IPS-20b (cell line): ENCODE data around the gene ACBD5.
"Not testable (repeated sequence)": the region's sequence is repeated elsewhere in the genome, so short reads cannot be mapped to it uniquely, and the experiment has no call there.

Experiments used
- H3K27ac ChIP-seq: one replicate; pipeline ENCODE4 v1.5.1; 2013; ENCODE audit warnings: low read length
- H3K27me3 ChIP-seq: 2 replicates; pipeline ENCODE4 v1.6.1; 2013; ENCODE audit warnings: mild to moderate bottlenecking, low read length, inconsistent platforms; ENCODE audit not compliant: insufficient read depth
- H3K36me3 ChIP-seq: 2 replicates; pipeline ENCODE4 v1.6.1; 2013; ENCODE audit warnings: low read depth, mild to moderate bottlenecking, inconsistent platforms, low read length, moderate library complexity; ENCODE audit not compliant: insufficient read depth
- H3K4me1 ChIP-seq: 2 replicates; pipeline ENCODE4 v1.6.1; 2013; ENCODE audit warnings: mild to moderate bottlenecking, control low read depth, inconsistent platforms, low read length, moderate library complexity; ENCODE audit not compliant: insufficient read depth
- H3K4me3 ChIP-seq: 2 replicates; pipeline ENCODE4 v1.5.1; 2013; ENCODE audit warnings: mild to moderate bottlenecking, low read length, inconsistent platforms
- H3K9ac ChIP-seq: 2 replicates; pipeline ENCODE4 v1.6.1; 2013; ENCODE audit warnings: low read depth, mild to moderate bottlenecking, inconsistent platforms, low read length, moderate library complexity
- H3K9me3 ChIP-seq: 2 replicates; pipeline ENCODE4 v1.6.1; 2013; ENCODE audit warnings: mild to moderate bottlenecking, low read depth, low read length, inconsistent platforms; ENCODE audit not compliant: insufficient read depth

Gene ACBD5, protein sequence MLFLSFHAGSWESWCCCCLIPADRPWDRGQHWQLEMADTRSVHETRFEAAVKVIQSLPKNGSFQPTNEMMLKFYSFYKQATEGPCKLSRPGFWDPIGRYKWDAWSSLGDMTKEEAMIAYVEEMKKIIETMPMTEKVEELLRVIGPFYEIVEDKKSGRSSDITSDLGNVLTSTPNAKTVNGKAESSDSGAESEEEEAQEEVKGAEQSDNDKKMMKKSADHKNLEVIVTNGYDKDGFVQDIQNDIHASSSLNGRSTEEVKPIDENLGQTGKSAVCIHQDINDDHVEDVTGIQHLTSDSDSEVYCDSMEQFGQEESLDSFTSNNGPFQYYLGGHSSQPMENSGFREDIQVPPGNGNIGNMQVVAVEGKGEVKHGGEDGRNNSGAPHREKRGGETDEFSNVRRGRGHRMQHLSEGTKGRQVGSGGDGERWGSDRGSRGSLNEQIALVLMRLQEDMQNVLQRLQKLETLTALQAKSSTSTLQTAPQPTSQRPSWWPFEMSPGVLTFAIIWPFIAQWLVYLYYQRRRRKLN

DNA sequence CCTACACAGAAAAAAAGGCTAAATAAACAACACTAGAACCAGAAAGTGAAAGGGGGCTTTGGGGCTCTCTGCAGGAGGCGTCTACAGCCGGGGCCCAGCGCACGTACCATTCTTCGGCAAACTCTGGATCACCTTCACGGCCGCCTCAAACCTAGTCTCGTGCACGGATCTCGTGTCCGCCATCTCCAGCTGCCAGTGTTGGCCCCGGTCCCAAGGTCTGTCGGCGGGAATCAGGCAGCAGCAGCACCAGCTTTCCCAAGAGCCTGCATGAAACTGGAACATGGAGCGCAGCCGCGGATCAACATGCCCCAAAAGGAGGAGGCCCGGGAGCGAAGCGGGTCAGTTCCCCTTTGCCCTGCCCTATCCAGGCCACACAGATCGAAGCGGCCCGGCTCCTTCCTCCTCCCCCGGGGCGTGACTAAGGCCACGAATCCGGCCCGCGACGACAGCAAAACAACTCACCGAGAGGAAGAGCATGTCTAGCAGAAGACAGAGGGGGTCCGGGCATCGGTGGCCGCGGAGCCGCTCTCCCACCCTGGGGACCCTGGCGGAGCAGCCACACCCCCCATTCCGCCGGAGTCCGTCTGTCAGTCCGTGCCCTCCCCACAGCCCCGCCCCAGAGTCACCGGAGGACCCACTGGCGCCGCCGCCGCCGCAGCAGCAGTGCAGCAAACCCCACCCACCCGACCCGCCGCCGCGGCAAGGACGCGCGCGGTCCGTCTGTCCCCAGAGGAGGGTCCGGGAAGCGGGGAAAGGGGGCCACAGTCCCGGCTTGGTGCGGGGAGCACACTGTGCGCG is at the start of gene ACBD5:
ACBD5 (minus strand) TSS at position 586 of the 798 bp plus-strand sequence; CDS start at position 477, 109 bp downstream.
- no peaks in the 10 kb centered on the region for H3K27me3 ChIP-seq
- peak within 1 kb of the TSS; percentile 85 for H3K27ac ChIP-seq
- peak within 1 kb of the TSS; percentile 93 for H3K4me3 ChIP-seq
- no peaks in the 10 kb centered on the region for H3K9me3 ChIP-seq
- H3K9ac ChIP-seq, result peak within 1 kb of the TSS; percentile 84; the same call in 1 of the 2 replicates
- peaks cover 6% of the 10 kb centered on the region; the same call in 1 of the 2 replicates for H3K4me1 ChIP-seq
- no peaks in the 10 kb centered on the region for H3K36me3 ChIP-seq

DNA sequence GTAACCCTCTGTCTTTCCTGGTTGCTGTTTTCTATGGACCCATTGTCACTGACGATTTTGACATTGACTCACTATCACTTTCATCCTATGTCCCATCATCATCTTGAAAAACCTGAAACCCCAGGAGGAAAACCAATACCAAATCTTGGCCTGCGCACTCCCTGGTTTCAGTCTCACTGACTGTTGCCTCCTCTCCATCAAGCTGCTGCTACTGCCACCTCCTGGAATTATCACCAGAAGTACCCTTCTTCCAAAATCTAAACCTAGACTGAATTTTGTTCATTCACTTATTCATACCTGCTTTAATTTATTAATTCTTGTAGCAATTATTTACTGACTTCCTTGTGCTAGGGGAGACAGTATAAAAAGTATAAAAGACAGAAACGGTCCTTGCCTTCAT is 44.5 kb upstream of the ACBD5 start:
- no peaks in the 10 kb centered on the region for H3K4me1 ChIP-seq
- no peaks in the 10 kb centered on the region for H3K36me3 ChIP-seq
- no peak overlapping the region for H3K9ac ChIP-seq
- H3K27me3 ChIP-seq, result no peaks in the 10 kb centered on the region
- no peaks in the 10 kb centered on the region for H3K9me3 ChIP-seq
- H3K4me3 ChIP-seq, result no peak overlapping the region
- no peak overlapping the region for H3K27ac ChIP-seq

DNA sequence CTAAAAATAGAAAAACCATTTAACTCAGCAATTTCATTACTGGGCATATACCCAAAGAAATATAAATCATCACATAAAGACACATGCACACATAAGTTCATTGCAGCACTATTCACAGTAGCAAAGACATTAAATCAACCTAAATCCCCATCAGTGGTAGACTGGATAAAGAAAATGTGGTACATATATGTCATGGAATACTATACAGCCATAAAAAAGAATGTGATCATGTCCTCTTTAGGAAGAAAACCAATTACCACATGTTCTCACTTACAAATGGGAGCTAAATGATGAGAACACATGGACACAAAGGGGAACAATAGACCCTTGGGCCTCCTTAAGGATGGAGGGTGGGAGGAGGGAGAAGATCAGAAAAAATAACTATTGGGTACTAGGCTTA is 36.0 kb upstream of the ACBD5 start:
- Histone ChIP-seq H3K27ac (no peak overlapping the region), H3K27me3 (no peaks in the 10 kb centered on the region)

DNA sequence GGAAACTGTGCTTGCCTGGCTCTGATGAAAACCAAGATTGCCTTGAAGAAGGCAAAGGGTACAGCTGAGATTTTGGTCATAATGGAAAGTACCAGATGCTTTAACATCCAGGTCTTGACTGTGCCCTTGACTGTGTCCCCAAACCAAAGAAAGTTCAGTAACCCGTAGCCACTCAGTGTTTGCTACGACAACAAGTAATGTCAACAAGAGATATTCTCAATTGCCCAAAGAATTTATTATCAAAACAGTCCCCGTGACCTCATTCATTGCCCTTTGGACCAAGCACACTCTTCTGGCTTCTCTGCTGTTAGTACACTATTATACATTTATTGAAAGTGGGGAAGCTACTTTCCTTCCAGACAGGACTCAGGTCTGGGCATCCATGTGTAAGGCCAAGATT is 25.4 kb upstream of the ACBD5 start:
- not testable (repeated sequence) for H3K36me3 ChIP-seq, H3K9me3 ChIP-seq, H3K4me1 ChIP-seq, H3K9ac ChIP-seq, H3K4me3 ChIP-seq, H3K27ac ChIP-seq
- peaks cover 14% of the 10 kb centered on the region for H3K27me3 ChIP-seq

More for the DNA sequence above, 36.0 kb upstream of the ACBD5 start:
- Histone ChIP-seq H3K9ac (no peak overlapping the region), H3K4me1 (no peaks in the 10 kb centered on the region), H3K36me3 (no peaks in the 10 kb centered on the region), H3K4me3 (no peak overlapping the region), H3K9me3 (no peaks in the 10 kb centered on the region)

DNA sequence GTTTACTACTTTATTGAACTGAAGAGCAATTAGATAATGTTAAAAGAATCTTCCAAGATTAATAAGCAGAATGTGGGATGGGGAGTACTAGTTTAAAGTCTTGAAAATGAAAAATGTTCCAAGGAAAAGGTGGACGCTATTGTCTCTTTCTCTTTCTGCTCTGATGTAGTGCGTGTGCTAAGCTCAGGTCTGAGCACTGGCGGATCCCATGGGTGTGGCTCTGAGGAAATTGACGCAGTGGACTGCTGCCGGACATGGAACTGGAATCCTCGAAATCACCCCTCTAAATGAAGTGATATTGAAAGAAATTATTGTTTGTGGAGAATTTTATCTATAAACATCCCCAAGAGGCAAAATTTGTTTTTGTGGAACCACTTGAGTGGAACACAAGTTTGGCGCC is 22.2 kb upstream of the ACBD5 start:
- not testable (repeated sequence) for H3K9me3 ChIP-seq, H3K36me3 ChIP-seq, H3K9ac ChIP-seq, H3K4me3 ChIP-seq, H3K27ac ChIP-seq, H3K4me1 ChIP-seq
- peaks cover 46% of the 10 kb centered on the region for H3K27me3 ChIP-seq

DNA sequence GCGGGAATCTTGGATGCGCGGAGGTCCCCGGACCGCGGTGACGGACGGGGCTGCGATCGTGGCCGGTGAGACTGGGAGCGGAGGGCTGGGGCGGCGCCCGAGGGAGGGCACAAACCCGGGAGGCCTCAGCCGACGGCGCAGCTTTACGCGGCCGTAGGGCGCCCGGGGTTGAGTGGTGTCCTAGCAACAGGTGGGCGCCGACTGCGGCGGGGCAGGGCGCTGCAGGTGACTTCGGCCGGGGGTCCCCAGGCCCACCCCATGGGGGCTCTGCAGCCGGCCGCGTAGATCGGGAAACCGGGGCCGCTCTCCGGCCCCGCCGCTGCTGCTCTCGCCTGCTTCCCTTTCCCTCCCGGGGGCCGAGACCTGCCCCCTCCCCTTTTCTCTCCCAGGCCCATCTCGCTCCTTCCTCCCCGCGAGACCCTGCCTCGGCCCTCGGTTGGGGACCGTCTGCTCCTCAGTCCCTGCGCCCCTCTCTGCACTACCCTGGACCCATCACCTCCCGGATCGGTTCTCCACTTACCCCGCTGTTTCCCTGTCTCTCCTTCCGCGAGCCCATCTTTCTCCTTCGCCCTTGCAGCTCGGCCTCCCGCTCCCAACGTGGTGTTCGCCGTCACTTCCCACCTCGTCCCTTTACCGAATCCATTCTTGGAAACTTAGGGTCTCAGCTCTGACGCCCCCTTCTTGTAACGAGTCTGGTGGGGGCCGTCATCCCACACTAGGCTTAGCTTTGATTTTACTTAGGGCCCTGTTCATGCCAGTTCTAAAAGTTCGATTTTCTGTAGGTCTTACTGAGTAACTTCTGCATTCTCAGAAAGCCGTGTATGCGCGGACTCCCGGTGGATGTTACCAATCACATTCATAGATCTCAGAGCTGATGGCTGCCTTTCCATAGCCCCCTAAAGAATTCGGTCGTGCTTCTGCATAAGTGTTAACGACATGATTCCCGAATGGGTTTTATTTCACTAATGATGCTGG is 18.5 kb upstream of the ACBD5 start:
- peaks cover 3% of the 10 kb centered on the region; the same call in 1 of the 2 replicates for H3K4me1 ChIP-seq
- H3K4me3 ChIP-seq, result peak overlapping the region; percentile 87
- H3K36me3 ChIP-seq, result no peaks in the 10 kb centered on the region
- no peak overlapping the region for H3K27ac ChIP-seq
- peak overlapping the region; percentile 72 for H3K9ac ChIP-seq
- peaks cover 56% of the 10 kb centered on the region for H3K27me3 ChIP-seq
- H3K9me3 ChIP-seq, result no peaks in the 10 kb centered on the region

DNA sequence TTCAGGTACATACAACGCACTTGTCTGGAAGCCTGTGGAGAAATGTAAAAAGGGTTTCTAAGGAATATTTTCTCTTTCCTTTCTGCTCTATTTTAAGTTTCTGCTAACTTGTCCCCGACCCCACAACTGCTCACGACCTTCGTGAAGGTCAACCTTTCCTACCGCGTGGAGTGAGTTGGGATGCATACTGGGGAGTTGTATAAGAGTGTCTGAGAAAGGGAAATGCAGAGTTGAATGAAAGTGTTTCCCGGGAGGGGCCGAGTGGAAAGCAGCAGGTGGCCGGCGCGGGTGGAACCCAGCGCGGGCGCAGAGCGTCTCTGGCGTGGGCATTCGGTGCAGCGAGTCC is 17.9 kb upstream of the ACBD5 start:
- H3K27ac ChIP-seq, result no peak overlapping the region
- H3K27me3 ChIP-seq, result peaks cover 56% of the 10 kb centered on the region
- peak overlapping the region; percentile 87 for H3K4me3 ChIP-seq
- H3K9me3 ChIP-seq, result no peaks in the 10 kb centered on the region
- peak overlapping the region; percentile 72; the same call in 1 of the 2 replicates for H3K9ac ChIP-seq
- peaks cover 3% of the 10 kb centered on the region; the same call in 1 of the 2 replicates for H3K4me1 ChIP-seq
- H3K36me3 ChIP-seq, result no peaks in the 10 kb centered on the region

DNA sequence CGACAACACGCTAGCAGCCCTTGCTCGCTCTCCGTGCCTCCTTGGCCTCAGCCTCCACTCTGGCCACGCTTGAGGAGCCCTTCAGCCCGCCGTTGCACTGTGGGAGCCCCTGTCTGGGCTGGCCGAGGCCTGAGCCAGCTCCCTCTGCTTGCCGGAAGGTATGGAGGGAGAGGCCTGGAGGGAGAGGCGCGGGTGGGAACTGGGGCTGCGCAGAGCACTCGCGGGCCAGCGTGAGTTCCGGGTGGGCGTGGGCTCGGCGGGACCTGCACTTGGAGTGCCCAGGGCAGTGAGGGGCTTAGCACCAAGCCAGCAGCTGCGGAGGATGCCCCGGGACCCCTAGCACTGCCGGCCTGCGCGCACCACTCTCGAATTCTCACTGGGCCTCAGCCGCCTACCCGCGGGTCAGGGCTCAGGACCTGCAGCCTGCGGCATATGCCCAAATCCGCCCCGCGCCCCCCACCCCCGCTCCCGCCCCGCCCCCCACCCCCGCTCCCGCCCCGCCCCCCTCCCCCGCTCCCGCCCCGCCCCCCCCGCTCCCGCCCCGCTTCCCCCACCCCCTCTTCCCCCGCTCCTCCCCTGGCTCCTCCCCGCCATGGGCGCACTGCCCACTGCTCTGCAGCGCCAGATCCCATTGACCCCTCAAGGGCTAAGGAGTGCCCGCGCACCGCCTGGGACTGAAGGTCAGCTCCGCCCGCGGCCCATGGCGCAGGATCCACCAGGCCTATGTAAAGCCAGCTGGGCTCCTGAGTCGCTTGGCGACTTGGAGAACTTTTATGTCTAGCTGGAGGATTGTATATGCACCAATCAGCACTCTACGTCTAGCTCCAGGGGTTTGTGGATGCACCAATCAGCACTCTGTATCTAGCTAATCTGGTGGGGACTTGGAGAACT is 15.9 kb upstream of the ACBD5 start:
- H3K9me3 ChIP-seq, result no peaks in the 10 kb centered on the region
- H3K4me1 ChIP-seq, result peaks cover 3% of the 10 kb centered on the region; the same call in 1 of the 2 replicates
- H3K4me3 ChIP-seq, result no peak overlapping the region
- H3K27ac ChIP-seq, result no peak overlapping the region
- peaks cover 48% of the 10 kb centered on the region for H3K27me3 ChIP-seq
- no peaks in the 10 kb centered on the region for H3K36me3 ChIP-seq
- no peak overlapping the region for H3K9ac ChIP-seq

DNA sequence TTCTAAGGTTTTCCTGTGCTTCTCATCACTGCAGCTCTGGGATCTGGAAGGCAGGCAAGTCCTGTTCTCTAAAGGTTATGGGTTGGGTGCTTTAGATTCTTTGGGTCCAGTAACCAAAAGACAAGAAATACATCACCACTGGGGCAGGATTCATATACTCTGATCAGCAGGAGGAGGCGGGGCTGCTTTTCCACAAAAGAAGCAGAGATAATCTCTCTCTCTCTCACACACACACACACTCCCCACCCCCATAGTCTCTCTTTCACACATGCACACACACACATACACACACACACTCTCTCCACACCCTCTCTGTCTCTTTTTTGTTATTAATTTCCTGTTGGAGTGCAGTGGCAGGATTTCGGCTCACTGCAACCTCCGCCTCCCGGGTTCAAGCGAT is 13.0 kb upstream of the ACBD5 start:
- Histone ChIP-seq H3K27ac (no peak overlapping the region), H3K9me3 (no peaks in the 10 kb centered on the region), H3K9ac (no peak overlapping the region), H3K4me1 (no peaks in the 10 kb centered on the region; the same call in 1 of the 2 replicates), H3K36me3 (no peaks in the 10 kb centered on the region), H3K27me3 (peaks cover 18% of the 10 kb centered on the region), H3K4me3 (no peak overlapping the region)

DNA sequence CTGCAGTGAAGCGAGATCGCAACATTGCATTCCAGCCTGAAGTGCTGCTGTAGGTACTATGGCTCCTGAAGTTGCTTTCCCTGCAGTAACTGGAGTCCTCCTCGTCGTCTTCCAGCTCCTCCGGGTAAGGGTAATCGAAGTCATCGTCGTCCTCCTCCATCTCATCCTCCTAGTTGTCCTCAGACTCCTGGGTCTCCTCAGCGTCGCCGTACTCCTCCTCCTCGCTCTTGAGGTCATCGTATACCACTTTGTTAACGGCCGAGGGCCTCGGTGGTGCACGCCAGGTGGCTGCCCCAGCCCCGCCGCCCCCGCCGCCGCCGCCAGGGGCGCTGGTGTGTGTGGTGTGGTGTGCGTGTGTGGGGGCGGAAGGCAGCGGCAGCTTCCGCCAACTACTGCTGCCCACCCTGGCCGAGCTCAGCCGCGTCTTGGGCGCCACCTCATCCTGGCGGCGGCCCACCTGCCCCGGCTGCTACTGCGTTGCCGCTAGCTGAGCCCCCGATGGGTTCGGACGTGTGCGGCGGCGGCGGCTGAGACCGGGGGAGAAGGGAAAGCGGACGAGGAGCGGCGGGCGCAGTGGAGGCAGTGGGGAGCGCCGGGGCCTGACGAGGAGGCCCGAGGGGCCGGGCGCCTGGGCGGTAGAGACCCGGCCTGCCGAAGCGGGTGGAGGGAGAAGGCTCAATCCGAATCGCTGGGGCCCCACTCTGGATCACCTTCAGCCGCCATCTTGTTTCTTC is 11.8 kb upstream of the ACBD5 start:
- H3K4me3 ChIP-seq, result no peak overlapping the region
- H3K27ac ChIP-seq, result no peak overlapping the region
- no peaks in the 10 kb centered on the region for H3K9me3 ChIP-seq
- no peak overlapping the region for H3K9ac ChIP-seq
- H3K27me3 ChIP-seq, result peaks cover 6% of the 10 kb centered on the region
- no peaks in the 10 kb centered on the region for H3K4me1 ChIP-seq
- no peaks in the 10 kb centered on the region for H3K36me3 ChIP-seq
